GM23338 (cell line): Measurements from ENCODE around the gene XPR1. TPM values are rescaled to one million over a fixed set of nuclear protein-coding genes. Genes with fewer than 3 reads are reported as not detected.

Source experiments
- ATAC-seq: fragments of 200-7000 bp; cut with Tn5 transposase; 3 replicates; pipeline ENCODE4 v1.9.1; 2020
- DNase-seq: peaks from one replicate; pipeline ENCODE4 v3.0.0-alpha.2; 2015; ENCODE audit warnings: low spot score
- H2AFZ ChIP-seq: fragments of 200-600 bp; sonication (generic); 2 replicates; pipeline ENCODE4 v1.8.0; 2016; ENCODE audit warnings: antibody characterized with exemption, mild to moderate bottlenecking, moderate library complexity
- H3F3A ChIP-seq: fragments of 200-600 bp; sonication (generic); replicated peaks from 2 replicates; pipeline ENCODE4 v1.8.0; 2017; ENCODE audit warnings: antibody characterized with exemption, mixed run types, low read depth
- H3K27ac ChIP-seq: fragments of 200-600 bp; sonication (generic); 2 replicates; pipeline ENCODE4 v1.6.1; 2016; ENCODE audit warnings: low read depth
- H3K27me3 ChIP-seq: fragments of 200-600 bp; sonication (generic); 2 replicates; pipeline ENCODE4 v1.8.0; 2016; ENCODE audit warnings: mild to moderate bottlenecking, mixed run types, moderate library complexity; ENCODE audit not compliant: insufficient read depth
- H3K36me3 ChIP-seq: fragments of 200-600 bp; sonication (generic); 2 replicates; pipeline ENCODE4 v1.8.0; 2016; ENCODE audit warnings: mild to moderate bottlenecking; ENCODE audit not compliant: insufficient read depth
- H3K4me1 ChIP-seq: fragments of 200-600 bp; sonication (generic); 2 replicates; pipeline ENCODE4 v1.8.0; 2016; ENCODE audit warnings: mild to moderate bottlenecking, moderate library complexity; ENCODE audit not compliant: insufficient read depth
- H3K4me2 ChIP-seq: fragments of 200-600 bp; sonication (generic); 2 replicates; pipeline ENCODE4 v1.7.1; 2017; ENCODE audit warnings: mixed run types
- H3K4me3 ChIP-seq: fragments of 200-600 bp; sonication (generic); 2 replicates; pipeline ENCODE4 v1.6.1; 2016; ENCODE audit warnings: mixed run types
- H3K79me2 ChIP-seq: fragments of 200-600 bp; sonication (generic); replicated peaks from 2 replicates; pipeline ENCODE4 v1.8.0; 2017; ENCODE audit warnings: mild to moderate bottlenecking; ENCODE audit not compliant: insufficient read depth
- H3K9me2 ChIP-seq: fragments of 200-600 bp; sonication (generic); 2 replicates; pipeline ENCODE4 v1.8.0; 2017; ENCODE audit not compliant: insufficient read depth
- H4K20me1 ChIP-seq: fragments of 200-600 bp; sonication (generic); replicated peaks from 2 replicates; pipeline ENCODE4 v1.8.0; 2017; ENCODE audit warnings: mild to moderate bottlenecking; ENCODE audit not compliant: insufficient read depth
- H3K27ac Mint-ChIP-seq: 2 replicates; pipeline ENCODE4 v1.8.0; 2020; ENCODE audit warnings: inconsistent platforms, mild to moderate bottlenecking, moderate library complexity, mixed read lengths
- H3K27me3 Mint-ChIP-seq: 3 replicates; pipeline ENCODE4 v1.8.0; 2022; ENCODE audit warnings: low read depth, mild to moderate bottlenecking, moderate library complexity, mixed read lengths, inconsistent platforms; ENCODE audit not compliant: insufficient read depth, poor library complexity
- H3K36me3 Mint-ChIP-seq: 3 replicates; pipeline ENCODE4 v1.8.0; 2021; ENCODE audit warnings: low read depth, mild to moderate bottlenecking, inconsistent platforms, moderate library complexity, mixed read lengths
- H3K4me1 Mint-ChIP-seq: 3 replicates; pipeline ENCODE4 v1.8.0; 2020; ENCODE audit warnings: mild to moderate bottlenecking, inconsistent platforms, mixed read lengths
- H3K4me3 Mint-ChIP-seq: 3 replicates; pipeline ENCODE4 v1.8.0; 2021; ENCODE audit warnings: moderate library complexity, mild to moderate bottlenecking, inconsistent platforms, mixed read lengths
- H3K9me3 Mint-ChIP-seq: 3 replicates; pipeline ENCODE4 v1.8.0; 2020; ENCODE audit warnings: moderate library complexity, mild to moderate bottlenecking, inconsistent platforms, mixed read lengths
- CREB1 ChIP-seq: fragments of 250-450 bp; sonication (Bioruptor Pico); IDR thresholded peaks from 2 replicates; pipeline ENCODE4 v1.5.0; 2020; ENCODE audit warnings: low read depth, mild to moderate bottlenecking, moderate library complexity
- EZH2 ChIP-seq: fragments of 200-600 bp; sonication (generic); IDR thresholded peaks from one replicate; pipeline ENCODE4 v1.8.0; 2017; ENCODE audit warnings: antibody characterized with exemption, mild to moderate bottlenecking, low read depth; ENCODE audit not compliant: unreplicated experiment
- EZH2phosphoT487 ChIP-seq: fragments of 200-600 bp; sonication (generic); IDR thresholded peaks from one replicate; pipeline ENCODE4 v1.8.1; 2018; ENCODE audit warnings: antibody characterized with exemption; ENCODE audit not compliant: unreplicated experiment
- JUNB ChIP-seq: IDR thresholded peaks from one replicate; pipeline ENCODE4 v1.6.1; 2016; ENCODE audit warnings: antibody characterized with exemption; ENCODE audit not compliant: unreplicated experiment
- NANOG ChIP-seq: IDR thresholded peaks from 2 replicates; pipeline ENCODE4 v1.6.1; 2016; ENCODE audit warnings: antibody characterized with exemption, borderline replicate concordance
- POLR2AphosphoS5 ChIP-seq: IDR thresholded peaks from 2 replicates; pipeline ENCODE4 v1.6.1; 2016; ENCODE audit warnings: antibody characterized with exemption, low read depth
- REST ChIP-seq: IDR thresholded peaks from one replicate; pipeline ENCODE4 v1.6.1; 2018; ENCODE audit warnings: antibody characterized with exemption; ENCODE audit not compliant: unreplicated experiment
- STAT1 ChIP-seq: IDR thresholded peaks from one replicate; pipeline ENCODE4 v1.6.1; 2016; ENCODE audit warnings: antibody characterized with exemption; ENCODE audit not compliant: unreplicated experiment
- ZNF114 ChIP-seq: fragments of 250-450 bp; sonication (Bioruptor Pico); IDR thresholded peaks from 2 replicates; pipeline ENCODE4 v1.5.0; 2020; ENCODE audit warnings: mild to moderate bottlenecking, moderate library complexity
- ZNF331 ChIP-seq: fragments of 250-450 bp; sonication (Bioruptor Pico); IDR thresholded peaks from 2 replicates; pipeline ENCODE4 v1.5.0; 2020; ENCODE audit warnings: low read depth, mild to moderate bottlenecking, moderate library complexity
- polyA plus RNA-seq: library from polyadenylated mRNA; unstranded; fragments of >200 nt; fragmentation: Nextera tagmentation; extraction: Ambion mirVana; gene quantifications from 2 replicates; pipeline ENCODE4 v1.2.1, GENCODE V29; 2016
- total RNA-seq: library from RNA; depleted of rRNA; stranded (reverse); fragments of >200 nt; shearing (Covaris generic); gene quantifications from 2 replicates; pipeline ENCODE4 v1.2.3, GENCODE V29; 2014
- TF ChIP-seq, protein P1 (sequence below): IDR thresholded peaks from 2 replicates; pipeline ENCODE4 v1.6.1; 2016; ENCODE audit warnings: antibody characterized with exemption
- TF ChIP-seq, protein P2 (sequence below): fragments of 250-450 bp; sonication (Bioruptor Pico); IDR thresholded peaks from 2 replicates; pipeline ENCODE4 v1.5.0; 2020; ENCODE audit warnings: mild to moderate bottlenecking, moderate library complexity
- TF ChIP-seq, protein P3 (sequence below), 2 experiments: fragments of 200-600 bp in 1 of 2; sonication (generic) in 1 of 2; conservative IDR thresholded peaks; 2 replicates each; pipeline versions ENCODE4 v1.5.1 to v1.6.1; 2016 to 2017; ENCODE audit warnings: antibody characterized with exemption in 2 of 2, low read depth in 2 of 2, mild to moderate bottlenecking in 2 of 2, moderate library complexity in 1 of 2

XPR1 gene
- total and polyA plus RNA-seq, 2 experiments from 2014 or later, result 9.3 to 38.1 TPM

DNA sequence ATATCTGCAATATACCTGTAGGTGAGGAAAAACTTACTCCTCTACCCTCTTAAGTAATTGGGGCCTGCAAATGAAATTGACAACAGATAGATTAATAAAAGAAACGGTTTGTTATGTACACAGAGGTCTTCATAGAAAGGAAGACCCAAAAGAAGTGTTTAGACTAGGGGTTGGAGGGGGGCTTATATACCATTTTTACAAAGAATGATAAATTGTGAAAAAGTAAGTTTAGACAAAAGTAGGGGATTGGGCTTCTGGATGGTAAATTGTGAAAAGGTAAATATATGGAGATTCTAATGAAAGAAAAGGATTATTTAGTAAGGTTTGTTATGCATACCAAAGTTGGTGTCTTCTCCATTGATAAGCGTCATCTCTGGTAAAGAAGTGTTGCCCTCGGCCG is 207.7 kb downstream of the XPR1 start:
- Mint-ChIP-seq H3K9me3 (peaks cover 6% of the 10 kb centered on the region), H3K27me3 (peaks cover 2% of the 10 kb centered on the region), H3K4me1 (peaks cover 30% of the 10 kb centered on the region), H3K4me3 (no peak overlapping the region), H3K36me3 (peaks cover 8% of the 10 kb centered on the region), H3K27ac (no peak overlapping the region)
- Histone ChIP-seq H3K79me2 (no peaks in the 10 kb centered on the region), H4K20me1 (no peaks in the 10 kb centered on the region), H3K4me2 (no peak overlapping the region), H3K27ac (no peak overlapping the region), H3K36me3 (no peaks in the 10 kb centered on the region), H2AFZ (no peak overlapping the region), H3K27me3 (no peaks in the 10 kb centered on the region), H3K4me3 (no peak overlapping the region), H3K9me2 (no peaks in the 10 kb centered on the region), H3F3A (no peaks in the 10 kb centered on the region), H3K4me1 (peaks cover 21% of the 10 kb centered on the region)
- DNase-seq, result no peak
- no peak for TF ChIP-seq POLR2AphosphoS5
- TF ChIP-seq NANOG, result no peak
- TF ChIP-seq ZNF331 (CRISPR knock-in tag), result no peak
- TF ChIP-seq JUNB, result no peak
- no peak for TF ChIP-seq EZH2phosphoT487
- TF ChIP-seq ZNF114 (CRISPR knock-in tag), result no peak
- TF ChIP-seq, protein P1, sequence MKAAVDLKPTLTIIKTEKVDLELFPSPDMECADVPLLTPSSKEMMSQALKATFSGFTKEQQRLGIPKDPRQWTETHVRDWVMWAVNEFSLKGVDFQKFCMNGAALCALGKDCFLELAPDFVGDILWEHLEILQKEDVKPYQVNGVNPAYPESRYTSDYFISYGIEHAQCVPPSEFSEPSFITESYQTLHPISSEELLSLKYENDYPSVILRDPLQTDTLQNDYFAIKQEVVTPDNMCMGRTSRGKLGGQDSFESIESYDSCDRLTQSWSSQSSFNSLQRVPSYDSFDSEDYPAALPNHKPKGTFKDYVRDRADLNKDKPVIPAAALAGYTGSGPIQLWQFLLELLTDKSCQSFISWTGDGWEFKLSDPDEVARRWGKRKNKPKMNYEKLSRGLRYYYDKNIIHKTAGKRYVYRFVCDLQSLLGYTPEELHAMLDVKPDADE, result no peak
- TF ChIP-seq, protein P2, sequence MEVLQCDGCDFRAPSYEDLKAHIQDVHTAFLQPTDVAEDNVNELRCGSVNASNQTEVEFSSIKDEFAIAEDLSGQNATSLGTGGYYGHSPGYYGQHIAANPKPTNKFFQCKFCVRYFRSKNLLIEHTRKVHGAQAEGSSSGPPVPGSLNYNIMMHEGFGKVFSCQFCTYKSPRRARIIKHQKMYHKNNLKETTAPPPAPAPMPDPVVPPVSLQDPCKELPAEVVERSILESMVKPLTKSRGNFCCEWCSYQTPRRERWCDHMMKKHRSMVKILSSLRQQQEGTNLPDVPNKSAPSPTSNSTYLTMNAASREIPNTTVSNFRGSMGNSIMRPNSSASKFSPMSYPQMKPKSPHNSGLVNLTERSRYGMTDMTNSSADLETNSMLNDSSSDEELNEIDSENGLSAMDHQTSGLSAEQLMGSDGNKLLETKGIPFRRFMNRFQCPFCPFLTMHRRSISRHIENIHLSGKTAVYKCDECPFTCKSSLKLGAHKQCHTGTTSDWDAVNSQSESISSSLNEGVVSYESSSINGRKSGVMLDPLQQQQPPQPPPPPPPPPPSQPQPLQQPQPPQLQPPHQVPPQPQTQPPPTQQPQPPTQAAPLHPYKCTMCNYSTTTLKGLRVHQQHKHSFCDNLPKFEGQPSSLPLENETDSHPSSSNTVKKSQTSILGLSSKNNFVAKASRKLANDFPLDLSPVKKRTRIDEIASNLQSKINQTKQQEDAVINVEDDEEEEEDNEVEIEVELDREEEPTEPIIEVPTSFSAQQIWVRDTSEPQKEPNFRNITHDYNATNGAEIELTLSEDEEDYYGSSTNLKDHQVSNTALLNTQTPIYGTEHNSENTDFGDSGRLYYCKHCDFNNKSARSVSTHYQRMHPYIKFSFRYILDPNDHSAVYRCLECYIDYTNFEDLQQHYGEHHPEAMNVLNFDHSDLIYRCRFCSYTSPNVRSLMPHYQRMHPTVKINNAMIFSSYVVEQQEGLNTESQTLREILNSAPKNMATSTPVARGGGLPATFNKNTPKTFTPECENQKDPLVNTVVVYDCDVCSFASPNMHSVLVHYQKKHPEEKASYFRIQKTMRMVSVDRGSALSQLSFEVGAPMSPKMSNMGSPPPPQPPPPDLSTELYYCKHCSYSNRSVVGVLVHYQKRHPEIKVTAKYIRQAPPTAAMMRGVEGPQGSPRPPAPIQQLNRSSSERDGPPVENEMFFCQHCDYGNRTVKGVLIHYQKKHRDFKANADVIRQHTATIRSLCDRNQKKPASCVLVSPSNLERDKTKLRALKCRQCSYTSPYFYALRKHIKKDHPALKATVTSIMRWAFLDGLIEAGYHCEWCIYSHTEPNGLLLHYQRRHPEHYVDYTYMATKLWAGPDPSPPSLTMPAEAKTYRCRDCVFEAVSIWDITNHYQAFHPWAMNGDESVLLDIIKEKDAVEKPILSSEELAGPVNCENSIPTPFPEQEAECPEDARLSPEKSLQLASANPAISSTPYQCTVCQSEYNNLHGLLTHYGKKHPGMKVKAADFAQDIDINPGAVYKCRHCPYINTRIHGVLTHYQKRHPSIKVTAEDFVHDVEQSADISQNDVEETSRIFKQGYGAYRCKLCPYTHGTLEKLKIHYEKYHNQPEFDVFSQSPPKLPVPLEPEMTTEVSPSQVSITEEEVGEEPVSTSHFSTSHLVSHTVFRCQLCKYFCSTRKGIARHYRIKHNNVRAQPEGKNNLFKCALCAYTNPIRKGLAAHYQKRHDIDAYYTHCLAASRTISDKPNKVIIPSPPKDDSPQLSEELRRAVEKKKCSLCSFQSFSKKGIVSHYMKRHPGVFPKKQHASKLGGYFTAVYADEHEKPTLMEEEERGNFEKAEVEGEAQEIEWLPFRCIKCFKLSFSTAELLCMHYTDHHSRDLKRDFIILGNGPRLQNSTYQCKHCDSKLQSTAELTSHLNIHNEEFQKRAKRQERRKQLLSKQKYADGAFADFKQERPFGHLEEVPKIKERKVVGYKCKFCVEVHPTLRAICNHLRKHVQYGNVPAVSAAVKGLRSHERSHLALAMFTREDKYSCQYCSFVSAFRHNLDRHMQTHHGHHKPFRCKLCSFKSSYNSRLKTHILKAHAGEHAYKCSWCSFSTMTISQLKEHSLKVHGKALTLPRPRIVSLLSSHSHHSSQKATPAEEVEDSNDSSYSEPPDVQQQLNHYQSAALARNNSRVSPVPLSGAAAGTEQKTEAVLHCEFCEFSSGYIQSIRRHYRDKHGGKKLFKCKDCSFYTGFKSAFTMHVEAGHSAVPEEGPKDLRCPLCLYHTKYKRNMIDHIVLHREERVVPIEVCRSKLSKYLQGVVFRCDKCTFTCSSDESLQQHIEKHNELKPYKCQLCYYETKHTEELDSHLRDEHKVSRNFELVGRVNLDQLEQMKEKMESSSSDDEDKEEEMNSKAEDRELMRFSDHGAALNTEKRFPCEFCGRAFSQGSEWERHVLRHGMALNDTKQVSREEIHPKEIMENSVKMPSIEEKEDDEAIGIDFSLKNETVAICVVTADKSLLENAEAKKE, result no peak
- no peak for TF ChIP-seq STAT1
- TF ChIP-seq, protein P3, sequence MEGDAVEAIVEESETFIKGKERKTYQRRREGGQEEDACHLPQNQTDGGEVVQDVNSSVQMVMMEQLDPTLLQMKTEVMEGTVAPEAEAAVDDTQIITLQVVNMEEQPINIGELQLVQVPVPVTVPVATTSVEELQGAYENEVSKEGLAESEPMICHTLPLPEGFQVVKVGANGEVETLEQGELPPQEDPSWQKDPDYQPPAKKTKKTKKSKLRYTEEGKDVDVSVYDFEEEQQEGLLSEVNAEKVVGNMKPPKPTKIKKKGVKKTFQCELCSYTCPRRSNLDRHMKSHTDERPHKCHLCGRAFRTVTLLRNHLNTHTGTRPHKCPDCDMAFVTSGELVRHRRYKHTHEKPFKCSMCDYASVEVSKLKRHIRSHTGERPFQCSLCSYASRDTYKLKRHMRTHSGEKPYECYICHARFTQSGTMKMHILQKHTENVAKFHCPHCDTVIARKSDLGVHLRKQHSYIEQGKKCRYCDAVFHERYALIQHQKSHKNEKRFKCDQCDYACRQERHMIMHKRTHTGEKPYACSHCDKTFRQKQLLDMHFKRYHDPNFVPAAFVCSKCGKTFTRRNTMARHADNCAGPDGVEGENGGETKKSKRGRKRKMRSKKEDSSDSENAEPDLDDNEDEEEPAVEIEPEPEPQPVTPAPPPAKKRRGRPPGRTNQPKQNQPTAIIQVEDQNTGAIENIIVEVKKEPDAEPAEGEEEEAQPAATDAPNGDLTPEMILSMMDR (conservative IDR thresholded peaks at IDR 0.05; ENCODE audit: low read depth in 2 of 2), result no peak
- TF ChIP-seq CREB1 (CRISPR knock-in tag), result no peak
- no peak for TF ChIP-seq EZH2
- no peak for TF ChIP-seq REST
- ATAC-seq, result no peak
